WTC11 (cell line): ENCODE data around the gene RETSAT. TPM values are rescaled to one million over a fixed set of nuclear protein-coding genes. Genes with fewer than 3 reads are reported as not detected.
A peak's percentile ranks its signal among the peaks of the same experiment; 100 is the strongest.

ENCODE experiments used
- ATAC-seq: fragments of 200-7000 bp; cut with Tn5 transposase; 2 replicates; pipeline ENCODE4 v1.10.0; 2021; ENCODE audit warnings: mild to moderate bottlenecking, moderate library complexity
- CTCF ChIA-PET: fragments of 300-600 bp; sonication (Branson Sonifier 250); formaldehyde crosslinking; loops from one replicate; lab custom pipeline; 2021; ENCODE audit warnings: antibody characterized with exemption; lab: Charles Lee
- POLR2A ChIA-PET: fragments of 350-600 bp; sonication (Branson Sonifier 250); formaldehyde crosslinking; loops from one replicate; lab custom pipeline; 2021; ENCODE audit warnings: antibody characterized with exemption; lab: Charles Lee
- DNase-seq: peaks from one replicate; pipeline ENCODE4 v3.0.0; 2021; ENCODE audit warnings: low spot score
- H3K27ac Mint-ChIP-seq: 2 replicates; pipeline ENCODE4 v1.8.0; 2021; ENCODE audit warnings: mixed read lengths
- H3K27me3 Mint-ChIP-seq: 2 replicates; pipeline ENCODE4 v1.8.0; 2021; ENCODE audit warnings: low read depth, mild to moderate bottlenecking, moderate library complexity, mixed read lengths
- H3K36me3 Mint-ChIP-seq: 2 replicates; pipeline ENCODE4 v1.8.0; 2021; ENCODE audit warnings: mixed read lengths
- H3K4me1 Mint-ChIP-seq: 2 replicates; pipeline ENCODE4 v1.8.0; 2022; ENCODE audit warnings: mixed read lengths
- H3K4me3 Mint-ChIP-seq: 2 replicates; pipeline ENCODE4 v1.8.0; 2021; ENCODE audit warnings: mild to moderate bottlenecking, moderate library complexity, mixed read lengths
- H3K9me3 Mint-ChIP-seq: 2 replicates; pipeline ENCODE4 v1.8.0; 2021; ENCODE audit warnings: mixed read lengths
- ARID4B ChIP-seq: sonication (generic); formaldehyde crosslinking; IDR thresholded peaks from 2 replicates; pipeline ENCODE4 v1.8.0; 2023; ENCODE audit warnings: missing genetic modification reagents, mild to moderate bottlenecking, borderline replicate concordance
- ATF1 ChIP-seq: sonication (generic); formaldehyde crosslinking; IDR thresholded peaks from 2 replicates; pipeline ENCODE4 v1.8.1; 2023; ENCODE audit warnings: mild to moderate bottlenecking, moderate library complexity, missing genetic modification reagents
- ATF2 ChIP-seq: sonication (generic); formaldehyde crosslinking; IDR thresholded peaks from 2 replicates; pipeline ENCODE4 v1.8.1; 2022; ENCODE audit warnings: low read depth, missing genetic modification reagents, borderline replicate concordance
- CREB1 ChIP-seq: sonication (generic); formaldehyde crosslinking; IDR thresholded peaks from 2 replicates; pipeline ENCODE4 v1.8.0; 2023; ENCODE audit warnings: mild to moderate bottlenecking, missing genetic modification reagents
- ERG ChIP-seq: fragments of 250-450 bp; sonication (Bioruptor Pico); IDR thresholded peaks from 2 replicates; pipeline ENCODE4 v1.8.0; 2021; ENCODE audit warnings: mild to moderate bottlenecking
- IRF2 ChIP-seq: sonication (generic); formaldehyde crosslinking; IDR thresholded peaks from 2 replicates; pipeline ENCODE4 v1.8.0; 2022; ENCODE audit warnings: low read depth, missing genetic modification reagents, borderline replicate concordance
- MAX ChIP-seq: sonication (generic); formaldehyde crosslinking; IDR thresholded peaks from 2 replicates; pipeline ENCODE4 v1.8.0; 2022; ENCODE audit warnings: mild to moderate bottlenecking, missing genetic modification reagents
- NFATC4 ChIP-seq: fragments of 250-450 bp; sonication (Bioruptor Pico); IDR thresholded peaks from 2 replicates; pipeline ENCODE4 v1.9.0; 2021; ENCODE audit warnings: mild to moderate bottlenecking
- NFE2L1 ChIP-seq: sonication (generic); formaldehyde crosslinking; IDR thresholded peaks from 2 replicates; pipeline ENCODE4 v1.8.1; 2023; ENCODE audit warnings: missing genetic modification reagents
- PRRX2 ChIP-seq: fragments of 250-450 bp; sonication (Bioruptor Pico); IDR thresholded peaks from 2 replicates; pipeline ENCODE4 v1.8.0; 2021; ENCODE audit warnings: mild to moderate bottlenecking
- RORB ChIP-seq: fragments of 250-450 bp; sonication (Bioruptor Pico); IDR thresholded peaks from 2 replicates; pipeline ENCODE4 v1.9.0; 2021; ENCODE audit warnings: mild to moderate bottlenecking
- SOX15 ChIP-seq: fragments of 250-450 bp; sonication (Bioruptor Pico); IDR thresholded peaks from 2 replicates; pipeline ENCODE4 v1.9.0; 2021; ENCODE audit warnings: mild to moderate bottlenecking
- SP1 ChIP-seq: sonication (generic); formaldehyde crosslinking; conservative IDR thresholded peaks from 2 replicates; pipeline ENCODE4 v1.8.1; 2022; ENCODE audit warnings: missing genetic modification reagents
- TCF7 ChIP-seq: sonication (generic); formaldehyde crosslinking; IDR thresholded peaks from 2 replicates; pipeline ENCODE4 v1.8.0; 2022; ENCODE audit warnings: mild to moderate bottlenecking, low read depth, missing genetic modification reagents, moderate library complexity
- TEAD4 ChIP-seq: sonication (generic); formaldehyde crosslinking; IDR thresholded peaks from 2 replicates; pipeline ENCODE4 v1.8.0; 2022; ENCODE audit warnings: mild to moderate bottlenecking, missing genetic modification reagents
- TP53 ChIP-seq: sonication (generic); formaldehyde crosslinking; IDR thresholded peaks from 2 replicates; pipeline ENCODE4 v1.8.1; 2023; ENCODE audit warnings: mild to moderate bottlenecking, missing genetic modification reagents
- USF1 ChIP-seq: sonication (generic); formaldehyde crosslinking; IDR thresholded peaks from 2 replicates; pipeline ENCODE4 v1.8.0; 2022; ENCODE audit warnings: mild to moderate bottlenecking, missing genetic modification reagents
- ZNF232 ChIP-seq: sonication (generic); formaldehyde crosslinking; IDR thresholded peaks from 2 replicates; pipeline ENCODE4 v1.8.0; 2022; ENCODE audit warnings: mild to moderate bottlenecking, missing genetic modification reagents
- ZNF416 ChIP-seq: fragments of 250-450 bp; sonication (Bioruptor Pico); IDR thresholded peaks from 2 replicates; pipeline ENCODE4 v1.9.0; 2021; ENCODE audit warnings: mild to moderate bottlenecking, inconsistent platforms
- ZNF532 ChIP-seq: fragments of 250-450 bp; sonication (Bioruptor Pico); IDR thresholded peaks from 2 replicates; pipeline ENCODE4 v1.9.0; 2021; ENCODE audit warnings: mild to moderate bottlenecking, borderline replicate concordance
- total RNA-seq: library from RNA; stranded (reverse); gene quantifications from 3 replicates; pipeline ENCODE4 v1.2.3, GENCODE V29; 2021

Gene RETSAT
- total RNA-seq, 1 experiment from 2014 or later: 24.4 TPM

- no peaks in the 10 kb centered on the region for H3K27me3 Mint-ChIP-seq
- peak overlapping the region; percentile 44 for H3K27ac Mint-ChIP-seq
- ChIA-PET CTCF (interaction anchor here (1.0 to 3.2 kb wide), 4 partner anchors 10 to 244 kb away, joined by 3 to 15 read pairs (median 12); partner anchors contain the start of gene TCF7L1), POLR2A (no interaction called here)
- TF ChIP-seq SOX15 (CRISPR knock-in tag) (no peak), NFE2L1 (CRISPR knock-in tag) (no peak), TEAD4 (CRISPR knock-in tag) (no peak), MAX (CRISPR knock-in tag) (no peak), PRRX2 (CRISPR knock-in tag) (no peak), ZNF232 (CRISPR knock-in tag) (no peak), NFATC4 (CRISPR knock-in tag) (no peak), RORB (CRISPR knock-in tag) (no peak), ATF1 (CRISPR knock-in tag) (no peak), TP53 (no peak), ZNF416 (CRISPR knock-in tag) (no peak)
- peaks cover 38% of the 10 kb centered on the region for H3K36me3 Mint-ChIP-seq
- no peaks in the 10 kb centered on the region for H3K9me3 Mint-ChIP-seq
- no peak for ATAC-seq
- H3K4me1 Mint-ChIP-seq: peaks cover 19% of the 10 kb centered on the region
- DNase-seq: no peak
- no peak overlapping the region for H3K4me3 Mint-ChIP-seq
These were observed 44.0 kb downstream of the RETSAT start for GRCh38 chr2:85310330-85310729.

- CTCF ChIA-PET: interaction anchor here (0.6 to 3.2 kb wide), 7 partner anchors 9 to 243 kb away, joined by 3 to 15 read pairs (median 4); partner anchors contain the start of gene TCF7L1
- Mint-ChIP-seq H3K27ac (peak overlapping the region; percentile 44), H3K27me3 (no peaks in the 10 kb centered on the region), H3K4me3 (no peak overlapping the region)
- DNase-seq: no peak
- TF ChIP-seq IRF2 (CRISPR knock-in tag) (no peak), TEAD4 (CRISPR knock-in tag) (no peak), ZNF532 (CRISPR knock-in tag) (no peak), ARID4B (CRISPR knock-in tag) (no peak), TCF7 (CRISPR knock-in tag) (no peak), ERG (CRISPR knock-in tag) (no peak), CREB1 (no peak), ATF2 (CRISPR knock-in tag) (no peak), USF1 (no peak), SP1 (no peak)
- TF ChIP-seq, all 79 proteins: peak for 0
- ATAC-seq: no peak
- POLR2A ChIA-PET: interaction anchor here (0.8 kb wide), 1 partner anchor 175 kb away, joined by 3 read pairs; no protein-coding TSS in a partner anchor
- peaks cover 43% of the 10 kb centered on the region for H3K36me3 Mint-ChIP-seq
- H3K4me1 Mint-ChIP-seq: peaks cover 19% of the 10 kb centered on the region
- H3K9me3 Mint-ChIP-seq: no peaks in the 10 kb centered on the region
These were observed 44.5 kb downstream of the RETSAT start for GRCh38 chr2:85309699-85310321.
